Neural cell (in vitro differentiated cells): ENCODE measurements around the gene ACTMAP. TPM values are rescaled to one million over a fixed set of nuclear protein-coding genes. Genes with fewer than 3 reads are reported as not detected.

Experiments
- H2AFZ ChIP-seq: fragments of 200-600, 300-800 bp; sonication (generic), shearing (Covaris generic); 2 replicates; pipeline ENCODE4 v1.6.0; 2014; ENCODE audit warnings: low read depth, mild to moderate bottlenecking, antibody characterized with exemption, low read length, moderate library complexity
- H3F3A ChIP-seq: fragments of 200-600 bp; shearing (Covaris generic); 2 replicates; pipeline ENCODE4 v1.6.1; 2016; ENCODE audit warnings: mild to moderate bottlenecking, moderate library complexity, mixed read lengths, antibody characterized with exemption, low read length; ENCODE audit not compliant: insufficient read depth, poor library complexity, severe bottlenecking
- H3K27ac ChIP-seq: fragments of 200-600, 300-800 bp; sonication (generic), shearing (Covaris generic); 2 replicates; pipeline ENCODE4 v1.5.1; 2014; ENCODE audit warnings: mild to moderate bottlenecking, low read length, moderate library complexity
- H3K27me3 ChIP-seq: fragments of 300-800, 200-600 bp; sonication (generic), shearing (Covaris generic); 2 replicates; pipeline ENCODE4 v1.6.0; 2014; ENCODE audit warnings: mild to moderate bottlenecking, low read depth, low read length, moderate library complexity; ENCODE audit not compliant: insufficient read depth
- H3K36me3 ChIP-seq: fragments of 300-800, 200-600 bp; sonication (generic), shearing (Covaris generic); 2 replicates; pipeline ENCODE4 v1.5.1; 2014; ENCODE audit warnings: mild to moderate bottlenecking, antibody characterized with exemption, low read length, moderate library complexity; ENCODE audit not compliant: insufficient read depth
- H3K4me2 ChIP-seq: fragments of 300-800, 200-600 bp; sonication (generic), shearing (Covaris generic); 2 replicates; pipeline ENCODE4 v1.6.0; 2014; ENCODE audit warnings: mild to moderate bottlenecking, low read length
- H3K4me3 ChIP-seq: fragments of 300-800, 200-600 bp; sonication (generic), shearing (Covaris generic); 2 replicates; pipeline ENCODE4 v1.5.1; 2014; ENCODE audit warnings: mild to moderate bottlenecking, low read length, moderate library complexity
- H3K79me2 ChIP-seq: fragments of 200-600 bp; shearing (Covaris generic); replicated peaks from 2 replicates; pipeline ENCODE4 v1.6.0; 2014; ENCODE audit warnings: mild to moderate bottlenecking, low read length, moderate library complexity; ENCODE audit not compliant: insufficient read depth
- H3K9ac ChIP-seq: fragments of 300-800, 200-600 bp; sonication (generic), shearing (Covaris generic); 2 replicates; pipeline ENCODE4 v1.6.1; 2016; ENCODE audit warnings: mild to moderate bottlenecking, low read length, mixed read lengths
- H3K9me2 ChIP-seq: fragments of 200-600 bp; shearing (Covaris generic); 2 replicates; pipeline ENCODE4 v1.6.1; 2016; ENCODE audit warnings: mild to moderate bottlenecking, low read length, mixed read lengths; ENCODE audit not compliant: insufficient read depth
- H3K9me3 ChIP-seq: fragments of 200-600, 300-800 bp; sonication (generic), shearing (Covaris generic); 2 replicates; pipeline ENCODE4 v1.6.1; 2016; ENCODE audit warnings: mild to moderate bottlenecking, mixed run types, low read length, moderate library complexity, mixed read lengths
- H4K20me1 ChIP-seq: fragments of 200-600 bp; shearing (Covaris generic); 2 replicates; pipeline ENCODE4 v1.6.1; 2016; ENCODE audit warnings: mild to moderate bottlenecking, mixed run types; ENCODE audit not compliant: insufficient read depth
- EP300 ChIP-seq: fragments of 450-650 bp; conservative IDR thresholded peaks from 2 replicates; pipeline ENCODE4 v1.6.1; 2014; ENCODE audit warnings: antibody characterized with exemption, mild to moderate bottlenecking, moderate library complexity; ENCODE audit not compliant: poor library complexity, severe bottlenecking
- EZH2 ChIP-seq: fragments of 200-600, 300-800 bp; shearing (Covaris generic), sonication (generic); IDR thresholded peaks from 2 replicates; pipeline ENCODE4 v1.6.1; 2014; ENCODE audit warnings: antibody characterized with exemption, low read length, borderline replicate concordance, mild to moderate bottlenecking; ENCODE audit not compliant: insufficient read depth, poor library complexity, severe bottlenecking
- MXI1 ChIP-seq: fragments of 450-650 bp; conservative IDR thresholded peaks from 2 replicates; pipeline ENCODE4 v1.6.1; 2014; ENCODE audit warnings: antibody characterized with exemption, mild to moderate bottlenecking; ENCODE audit not compliant: poor library complexity, severe bottlenecking
- POLR2AphosphoS5 ChIP-seq: IDR thresholded peaks from 2 replicates; pipeline ENCODE4 v1.6.1; 2012
- RAD21 ChIP-seq: fragments of 450-650 bp; conservative IDR thresholded peaks from 2 replicates; pipeline ENCODE4 v1.6.1; 2014; ENCODE audit warnings: antibody characterized with exemption, mild to moderate bottlenecking, moderate library complexity
- SMC3 ChIP-seq: fragments of 450-650 bp; conservative IDR thresholded peaks from 2 replicates; pipeline ENCODE4 v1.6.1; 2014; ENCODE audit warnings: antibody characterized with exemption, mild to moderate bottlenecking, moderate library complexity; ENCODE audit not compliant: poor library complexity
- TAF1 ChIP-seq: IDR thresholded peaks from 2 replicates; pipeline ENCODE4 v1.6.1; 2012; ENCODE audit warnings: low read depth
- polyA plus RNA-seq: library from polyadenylated mRNA; depleted of rRNA; stranded (reverse); fragments of >200 nt; gene quantifications from 2 replicates; pipeline ENCODE4 v1.2.3, GENCODE V29; 2014
- TF ChIP-seq, protein P1 (sequence below): IDR thresholded peaks from 2 replicates; pipeline ENCODE4 v1.6.1; 2012; ENCODE audit warnings: borderline replicate concordance
- TF ChIP-seq, protein P2 (sequence below): fragments of 450-650 bp; IDR thresholded peaks from 2 replicates; pipeline ENCODE4 v1.5.1; 2014; ENCODE audit warnings: antibody characterized with exemption, mild to moderate bottlenecking, moderate library complexity; ENCODE audit not compliant: poor library complexity, severe bottlenecking

ACTMAP gene
- polyA plus RNA-seq, 1 donor from 2014 or later, result not detected

DNA sequence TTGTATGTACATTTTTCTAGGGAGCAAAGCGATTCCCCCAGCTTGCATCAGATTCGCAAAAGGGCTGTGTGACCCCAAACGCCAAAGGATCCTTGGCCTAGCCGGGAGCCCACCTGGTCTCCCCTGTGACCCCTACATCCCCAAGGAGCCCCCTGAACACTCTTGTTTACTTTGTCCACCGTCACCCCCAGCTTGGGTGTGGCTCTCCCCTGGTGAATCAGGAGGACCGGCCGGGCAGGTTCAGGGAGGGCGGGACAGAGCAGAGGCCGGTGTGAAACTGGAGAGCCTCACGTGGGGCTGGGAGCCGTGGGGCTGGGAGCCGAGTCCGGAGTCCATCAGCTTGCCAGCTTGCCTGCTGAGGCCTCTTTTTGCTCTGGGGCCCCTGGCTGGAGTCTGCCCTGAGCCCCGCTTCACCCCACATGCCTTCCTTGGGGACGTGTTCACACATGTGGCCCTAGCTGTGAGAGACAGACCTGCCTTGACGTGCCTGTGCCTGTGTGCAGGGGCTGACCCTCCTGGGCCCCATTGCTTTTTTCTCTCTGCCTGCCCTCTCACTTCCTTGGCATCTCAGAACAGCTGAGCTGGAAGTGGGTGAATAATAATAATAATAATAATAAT is 31.4 kb downstream of the ACTMAP start:
- no peaks in the 10 kb centered on the region for H3K9me2 ChIP-seq
- no peak overlapping the region for H2AFZ ChIP-seq
- no peaks in the 10 kb centered on the region for H3K27me3 ChIP-seq
- H3K9me3 ChIP-seq, result no peaks in the 10 kb centered on the region
- peaks cover 36% of the 10 kb centered on the region for H3K79me2 ChIP-seq
- H3K4me2 ChIP-seq, result peak overlapping the region; percentile 90
- no peaks in the 10 kb centered on the region for H4K20me1 ChIP-seq
- peak overlapping the region; percentile 84 for H3K9ac ChIP-seq
- peak overlapping the region; percentile 42 for H3K27ac ChIP-seq
- H3K4me3 ChIP-seq, result peak overlapping the region; percentile 97
- H3K36me3 ChIP-seq, result no peaks in the 10 kb centered on the region
- TF ChIP-seq EP300 (no peak), MXI1 (peak; percentile 33)
- peaks cover 4% of the 10 kb centered on the region for H3F3A ChIP-seq

DNA sequence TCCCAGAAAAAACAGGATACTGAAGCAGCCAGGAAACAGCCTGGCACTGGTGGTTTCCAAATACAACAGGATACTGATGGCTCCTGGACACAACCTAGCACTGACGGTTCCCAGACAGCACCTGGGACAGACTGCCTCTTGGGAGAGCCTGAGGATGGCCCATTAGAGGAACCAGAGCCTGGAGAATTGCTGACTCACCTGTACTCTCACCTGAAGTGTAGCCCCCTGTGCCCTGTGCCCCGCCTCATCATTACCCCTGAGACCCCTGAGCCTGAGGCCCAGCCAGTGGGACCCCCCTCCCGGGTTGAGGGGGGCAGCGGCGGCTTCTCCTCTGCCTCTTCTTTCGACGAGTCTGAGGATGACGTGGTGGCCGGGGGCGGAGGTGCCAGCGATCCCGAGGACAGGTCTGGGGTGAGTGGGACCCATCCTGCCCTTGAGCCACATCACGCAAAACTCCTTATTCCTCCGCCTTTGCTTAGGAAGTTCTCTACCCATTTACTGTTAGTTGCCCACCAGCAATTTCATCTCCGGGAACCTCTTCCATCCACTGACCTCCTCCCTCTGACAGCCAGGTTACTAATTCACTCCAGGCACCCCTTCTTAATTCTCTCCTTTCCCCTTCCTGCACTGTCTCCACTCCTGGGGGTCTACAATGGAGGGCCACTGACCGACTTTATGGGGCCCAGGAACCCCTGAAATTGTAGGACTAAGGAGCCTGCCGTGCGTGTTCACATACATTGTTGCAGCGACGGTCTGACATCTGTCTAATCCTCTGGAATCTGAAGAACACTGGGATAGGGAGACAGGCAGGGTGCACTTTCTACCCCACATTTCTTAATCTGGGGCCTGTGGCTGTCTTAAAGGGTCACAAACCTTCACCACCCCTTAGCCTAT is 32.1 kb downstream of the ACTMAP start:
- H3F3A ChIP-seq, result peaks cover 4% of the 10 kb centered on the region
- H3K4me2 ChIP-seq, result peak overlapping the region; percentile 90
- H3K9me2 ChIP-seq, result no peaks in the 10 kb centered on the region
- TF ChIP-seq, protein P1, sequence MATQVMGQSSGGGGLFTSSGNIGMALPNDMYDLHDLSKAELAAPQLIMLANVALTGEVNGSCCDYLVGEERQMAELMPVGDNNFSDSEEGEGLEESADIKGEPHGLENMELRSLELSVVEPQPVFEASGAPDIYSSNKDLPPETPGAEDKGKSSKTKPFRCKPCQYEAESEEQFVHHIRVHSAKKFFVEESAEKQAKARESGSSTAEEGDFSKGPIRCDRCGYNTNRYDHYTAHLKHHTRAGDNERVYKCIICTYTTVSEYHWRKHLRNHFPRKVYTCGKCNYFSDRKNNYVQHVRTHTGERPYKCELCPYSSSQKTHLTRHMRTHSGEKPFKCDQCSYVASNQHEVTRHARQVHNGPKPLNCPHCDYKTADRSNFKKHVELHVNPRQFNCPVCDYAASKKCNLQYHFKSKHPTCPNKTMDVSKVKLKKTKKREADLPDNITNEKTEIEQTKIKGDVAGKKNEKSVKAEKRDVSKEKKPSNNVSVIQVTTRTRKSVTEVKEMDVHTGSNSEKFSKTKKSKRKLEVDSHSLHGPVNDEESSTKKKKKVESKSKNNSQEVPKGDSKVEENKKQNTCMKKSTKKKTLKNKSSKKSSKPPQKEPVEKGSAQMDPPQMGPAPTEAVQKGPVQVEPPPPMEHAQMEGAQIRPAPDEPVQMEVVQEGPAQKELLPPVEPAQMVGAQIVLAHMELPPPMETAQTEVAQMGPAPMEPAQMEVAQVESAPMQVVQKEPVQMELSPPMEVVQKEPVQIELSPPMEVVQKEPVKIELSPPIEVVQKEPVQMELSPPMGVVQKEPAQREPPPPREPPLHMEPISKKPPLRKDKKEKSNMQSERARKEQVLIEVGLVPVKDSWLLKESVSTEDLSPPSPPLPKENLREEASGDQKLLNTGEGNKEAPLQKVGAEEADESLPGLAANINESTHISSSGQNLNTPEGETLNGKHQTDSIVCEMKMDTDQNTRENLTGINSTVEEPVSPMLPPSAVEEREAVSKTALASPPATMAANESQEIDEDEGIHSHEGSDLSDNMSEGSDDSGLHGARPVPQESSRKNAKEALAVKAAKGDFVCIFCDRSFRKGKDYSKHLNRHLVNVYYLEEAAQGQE, result no peak
- TF ChIP-seq, protein P2, sequence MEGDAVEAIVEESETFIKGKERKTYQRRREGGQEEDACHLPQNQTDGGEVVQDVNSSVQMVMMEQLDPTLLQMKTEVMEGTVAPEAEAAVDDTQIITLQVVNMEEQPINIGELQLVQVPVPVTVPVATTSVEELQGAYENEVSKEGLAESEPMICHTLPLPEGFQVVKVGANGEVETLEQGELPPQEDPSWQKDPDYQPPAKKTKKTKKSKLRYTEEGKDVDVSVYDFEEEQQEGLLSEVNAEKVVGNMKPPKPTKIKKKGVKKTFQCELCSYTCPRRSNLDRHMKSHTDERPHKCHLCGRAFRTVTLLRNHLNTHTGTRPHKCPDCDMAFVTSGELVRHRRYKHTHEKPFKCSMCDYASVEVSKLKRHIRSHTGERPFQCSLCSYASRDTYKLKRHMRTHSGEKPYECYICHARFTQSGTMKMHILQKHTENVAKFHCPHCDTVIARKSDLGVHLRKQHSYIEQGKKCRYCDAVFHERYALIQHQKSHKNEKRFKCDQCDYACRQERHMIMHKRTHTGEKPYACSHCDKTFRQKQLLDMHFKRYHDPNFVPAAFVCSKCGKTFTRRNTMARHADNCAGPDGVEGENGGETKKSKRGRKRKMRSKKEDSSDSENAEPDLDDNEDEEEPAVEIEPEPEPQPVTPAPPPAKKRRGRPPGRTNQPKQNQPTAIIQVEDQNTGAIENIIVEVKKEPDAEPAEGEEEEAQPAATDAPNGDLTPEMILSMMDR, result no peak
- TF ChIP-seq SMC3 (no peak), TAF1 (no peak), MXI1 (no peak), RAD21 (no peak), EP300 (no peak), POLR2AphosphoS5 (no peak), EZH2 (no peak)
- H3K9ac ChIP-seq, result peak overlapping the region; percentile 84
- H3K27ac ChIP-seq, result peak overlapping the region; percentile 96
- no peaks in the 10 kb centered on the region for H3K9me3 ChIP-seq
- no peak overlapping the region for H2AFZ ChIP-seq
- peaks cover 36% of the 10 kb centered on the region for H3K79me2 ChIP-seq
- peak overlapping the region; percentile 97 for H3K4me3 ChIP-seq
- no peaks in the 10 kb centered on the region for H4K20me1 ChIP-seq
- H3K36me3 ChIP-seq, result no peaks in the 10 kb centered on the region
- H3K27me3 ChIP-seq, result no peaks in the 10 kb centered on the region
